Stimulated activated CD8-positive, alpha-beta memory T cell treated with anti-CD3 and anti-CD28 coated beads, Interleukin-15, amount 100 ng/mL, for 4 hours (primary cell): ENCODE measurements around the gene PEX5L.
"Not testable (repeated sequence)": the region's sequence is repeated elsewhere in the genome, so short reads cannot be mapped to it uniquely, and the experiment has no call there.

Experiments
- DNase-seq, 2 donors: peaks; one replicate each; pipeline ENCODE4 v3.0.0-alpha.2; 2020; ENCODE audit warnings: low read depth in 2 of 2

The PEX5L gene

DNA sequence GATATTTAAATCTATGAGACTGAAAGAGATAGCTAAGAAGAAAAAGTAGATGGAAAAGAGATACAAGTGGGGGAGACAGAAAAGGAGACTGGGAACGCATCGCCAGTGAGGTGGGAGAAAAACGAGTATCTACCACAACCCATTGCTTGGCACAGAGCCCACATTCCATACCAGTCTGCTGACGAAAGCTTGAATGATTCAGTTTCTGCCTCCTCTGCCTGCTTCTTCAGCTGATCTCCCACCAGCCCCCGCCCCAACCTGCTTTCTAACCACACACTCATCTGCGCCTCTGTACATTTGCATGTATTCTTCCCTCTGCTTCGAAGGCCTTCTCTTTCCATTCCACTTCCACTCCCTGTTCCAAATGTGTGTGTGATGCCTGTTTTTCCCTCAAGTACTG is 195.8 kb downstream of the PEX5L start:
- DNase-seq, result no peak

DNA sequence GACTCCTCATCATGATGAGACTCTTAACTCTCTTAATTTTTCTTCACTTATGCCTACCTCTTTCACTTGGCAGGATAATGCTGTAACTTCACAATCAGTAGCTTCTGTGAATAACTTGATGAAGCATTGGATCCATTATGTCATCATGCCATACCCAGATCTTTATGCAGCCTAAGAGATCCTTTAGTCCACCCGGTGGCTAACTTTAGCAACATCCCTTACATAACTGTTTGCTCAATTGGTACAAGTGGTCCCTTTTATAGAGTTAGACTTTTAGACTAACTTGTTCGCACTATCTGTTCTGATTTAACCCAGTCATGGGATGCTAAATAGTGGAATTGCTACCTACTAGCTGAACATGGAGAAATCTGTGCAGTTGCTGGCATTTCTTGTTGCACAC is 199.4 kb downstream of the PEX5L start:
- DNase-seq, result no peak

DNA sequence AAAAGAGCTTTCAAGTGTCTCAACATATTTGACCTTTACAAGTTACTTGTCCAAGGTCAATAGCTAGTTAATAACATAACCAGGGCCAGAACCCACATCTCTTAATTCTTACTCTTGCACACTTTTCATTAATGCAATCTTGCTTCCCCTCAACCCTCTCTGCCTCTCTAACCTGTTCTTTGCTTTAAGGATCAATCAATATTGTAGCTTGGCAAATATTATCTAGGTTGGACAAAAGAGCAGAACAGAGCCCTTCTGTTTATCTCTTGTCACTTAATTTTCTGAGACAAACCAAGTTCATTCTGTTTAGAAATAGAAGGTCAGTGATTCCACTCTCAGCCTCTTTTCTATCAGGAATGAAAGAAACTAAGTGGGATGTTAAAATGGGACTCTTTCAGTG is 203.4 kb downstream of the PEX5L start:
- no peak for DNase-seq

DNA sequence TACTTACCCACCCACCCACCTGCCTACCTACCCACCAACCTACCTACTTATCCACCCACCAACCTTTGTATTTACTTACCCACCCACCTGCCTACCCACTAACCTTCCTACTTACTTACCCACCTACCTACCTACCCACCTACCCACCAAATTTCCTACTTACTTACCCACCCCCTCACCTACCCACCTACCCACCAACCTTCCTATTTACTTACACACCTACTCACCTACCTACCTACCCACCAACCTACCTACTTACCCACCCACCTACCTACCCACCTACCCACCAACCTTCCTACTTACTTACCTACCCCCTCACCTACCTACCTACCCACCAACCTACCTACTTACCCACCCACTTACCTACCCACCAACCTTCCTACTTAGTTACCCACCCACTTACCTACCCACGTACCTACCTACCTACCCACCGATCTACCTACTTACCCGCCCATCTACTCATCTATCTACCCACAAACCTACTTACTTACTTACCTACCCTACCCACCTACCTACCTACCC is 204.3 kb downstream of the PEX5L start:
- DNase-seq, result no peak

DNA sequence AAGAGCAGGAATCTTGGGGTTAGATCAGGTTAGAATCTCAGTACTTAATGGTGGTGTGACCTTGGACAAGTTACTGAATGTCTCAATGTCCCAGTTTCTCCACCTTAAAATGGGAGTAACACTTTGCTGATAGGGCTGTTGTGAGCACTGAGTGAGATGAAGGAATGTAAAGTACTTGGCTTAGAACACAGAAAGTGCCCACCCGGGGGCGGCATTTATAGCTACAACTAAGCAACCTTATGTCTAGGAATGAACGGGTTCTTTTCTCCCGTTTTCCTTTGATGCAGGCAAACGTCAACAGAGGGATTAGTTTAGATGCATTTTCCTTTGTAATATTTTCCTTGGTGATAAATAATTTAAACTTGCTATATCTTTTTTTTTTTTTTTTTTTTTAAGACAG is 207.3 kb downstream of the PEX5L start:
- no peak for DNase-seq

DNA sequence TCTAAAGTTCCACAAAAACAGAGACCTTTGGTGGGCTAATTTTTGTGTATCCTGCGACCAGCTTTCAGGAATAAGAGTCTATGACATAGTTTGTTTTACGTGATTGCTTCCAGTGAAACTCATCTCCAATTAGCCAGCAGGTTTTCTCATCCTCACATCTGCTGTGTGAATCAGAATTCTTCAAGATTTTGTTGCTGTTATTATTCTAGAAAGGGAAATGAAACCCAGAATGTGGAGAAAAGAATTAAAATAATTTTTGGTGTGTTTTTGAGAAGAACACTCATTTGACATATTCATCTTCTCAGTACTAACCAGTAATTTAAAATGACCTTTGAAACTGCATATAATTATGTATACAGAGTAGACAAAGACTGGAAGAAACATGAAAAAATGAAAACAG is 208.0 kb downstream of the PEX5L start:
- DNase-seq, result no peak

DNA sequence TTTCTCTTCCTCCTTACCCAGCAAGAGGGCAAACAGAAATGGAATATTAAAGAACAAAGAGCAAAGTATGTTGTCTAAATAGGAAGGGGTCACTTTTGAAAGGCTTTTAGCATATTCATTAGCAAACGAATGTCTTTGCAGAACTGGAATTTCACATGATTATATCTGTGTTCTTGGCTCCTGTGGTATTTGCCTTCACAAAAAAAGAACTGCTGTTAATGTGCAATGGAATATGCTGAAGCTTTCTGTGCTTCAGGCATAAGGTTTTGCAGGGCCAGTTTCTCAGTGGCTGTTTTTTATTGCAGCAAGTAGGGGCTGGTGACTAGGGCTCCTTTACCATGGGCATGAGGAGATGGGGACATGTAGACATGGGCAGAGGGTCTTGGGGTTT is 210.5 kb downstream of the PEX5L start:
- no peak for DNase-seq

DNA sequence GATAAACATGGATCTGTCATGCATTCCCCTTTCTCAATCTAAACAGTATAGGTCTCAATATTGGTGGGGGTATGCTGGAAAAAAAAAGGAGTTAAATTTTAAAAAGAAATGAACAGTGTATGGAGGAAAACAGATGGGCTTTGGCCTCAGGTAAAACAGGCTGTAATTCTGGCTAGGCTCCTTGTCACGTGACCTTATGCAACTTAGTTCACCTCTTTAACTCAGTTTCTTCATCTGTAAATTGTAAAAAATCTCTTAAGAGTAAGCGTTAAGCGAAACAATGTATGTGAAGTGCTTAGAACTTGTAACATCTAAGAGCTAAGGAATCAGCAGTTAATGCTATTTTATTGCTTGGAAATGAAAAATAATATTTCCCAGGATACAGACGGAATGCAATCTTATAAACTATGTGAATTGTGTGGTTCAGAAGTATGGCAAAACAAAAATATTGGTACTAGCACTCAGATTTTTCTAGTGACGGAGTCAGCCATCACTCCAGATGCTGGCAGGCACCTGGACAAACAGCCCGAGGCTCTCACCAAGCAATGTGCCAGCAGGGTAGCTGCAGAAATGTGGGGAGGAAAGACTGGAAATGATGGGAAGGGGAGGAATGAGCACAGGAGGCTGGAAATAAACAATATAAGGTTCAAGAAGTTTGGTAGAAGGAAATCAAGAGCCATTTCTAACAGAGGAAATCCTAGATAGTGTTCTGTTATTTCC is 211.1 kb downstream of the PEX5L start:
- no peak for DNase-seq

DNA sequence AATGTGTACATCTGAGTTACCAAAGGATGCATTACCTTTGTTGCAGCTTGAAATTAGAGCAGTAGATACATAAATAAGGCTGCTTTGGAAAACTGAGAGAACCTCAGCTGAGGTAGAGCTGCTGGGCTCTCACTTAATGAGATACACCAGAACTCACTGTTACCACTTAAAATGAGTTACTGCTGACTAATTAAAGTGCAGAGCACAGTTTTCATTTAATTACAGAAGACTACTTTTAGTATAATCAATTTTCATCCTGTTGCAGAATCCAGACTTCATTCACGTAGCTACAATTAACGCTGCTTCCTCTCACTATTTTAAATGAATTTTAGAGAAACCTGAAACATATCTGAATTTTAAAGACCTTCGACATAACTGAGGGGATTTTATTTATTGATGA is 214.4 kb downstream of the PEX5L start:
- no peak for DNase-seq

DNA sequence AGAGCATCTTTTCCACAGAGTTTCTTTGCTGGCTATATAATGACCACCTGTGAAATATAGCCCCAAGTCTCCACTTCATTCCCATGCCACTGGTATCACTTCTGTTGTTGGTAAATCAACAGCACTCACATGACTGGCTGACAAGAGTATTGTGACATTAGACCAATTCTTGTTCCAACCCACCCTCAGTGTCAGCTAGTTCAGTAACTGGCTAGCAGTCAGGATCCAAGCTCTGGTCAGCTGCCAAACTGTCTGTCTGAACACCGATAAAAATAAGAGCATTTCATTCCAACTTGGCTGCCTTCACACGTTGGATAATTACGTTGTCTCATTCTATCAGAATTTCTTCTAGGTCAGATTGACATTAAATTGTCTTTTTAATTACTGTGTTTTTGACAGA is 217.4 kb downstream of the PEX5L start:
- no peak for DNase-seq

DNA sequence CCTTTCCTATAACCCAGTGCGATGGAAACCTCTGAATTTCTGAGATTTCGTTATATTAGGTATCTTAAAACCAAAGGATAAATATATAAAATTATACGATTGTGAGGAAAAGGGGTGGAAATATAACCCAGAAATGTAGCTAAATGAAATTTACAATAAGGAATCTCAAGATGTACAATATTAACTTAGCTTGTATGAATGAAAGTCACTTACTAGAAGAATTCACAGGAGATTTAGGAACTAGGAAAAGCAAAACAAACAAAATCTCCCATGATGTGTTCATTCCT is 224.7 kb downstream of the PEX5L start:
- DNase-seq, result no peak

DNA sequence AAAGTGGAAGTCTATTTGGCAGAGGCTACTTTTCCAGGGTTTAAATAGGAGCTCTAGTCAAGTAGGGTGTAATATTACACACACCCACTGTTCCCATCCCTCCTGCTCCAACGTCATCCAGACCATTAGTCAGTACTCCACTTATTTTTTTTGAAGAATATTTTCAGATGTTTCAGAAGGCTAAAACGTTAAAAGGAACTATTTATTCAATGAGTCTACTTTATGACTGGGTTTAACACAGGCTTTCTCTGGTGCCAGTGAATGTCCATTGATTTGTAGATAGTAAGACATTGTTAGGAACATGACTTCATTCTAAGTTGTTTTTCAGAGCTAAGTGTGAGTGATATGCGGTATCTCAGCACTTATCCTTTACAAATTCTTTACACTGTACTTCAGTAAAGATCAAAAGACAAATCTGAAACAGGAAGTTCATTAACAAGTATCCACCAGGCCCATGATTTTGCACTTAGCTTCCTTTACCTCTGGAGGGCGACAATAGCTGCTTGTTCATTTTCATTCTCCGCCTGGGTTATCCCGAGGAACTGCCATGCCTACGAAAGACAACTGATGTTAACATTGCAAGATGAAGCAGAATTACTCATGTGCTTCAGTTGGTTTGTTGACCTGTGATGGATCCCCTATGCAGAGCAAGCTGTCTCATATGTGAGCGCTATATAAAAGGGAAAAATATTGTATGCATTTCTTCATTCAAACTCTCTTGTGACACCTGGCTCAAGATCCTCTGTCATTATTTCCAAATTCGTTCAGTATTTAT is 225.2 kb downstream of the PEX5L start:
- DNase-seq, result no peak

DNA sequence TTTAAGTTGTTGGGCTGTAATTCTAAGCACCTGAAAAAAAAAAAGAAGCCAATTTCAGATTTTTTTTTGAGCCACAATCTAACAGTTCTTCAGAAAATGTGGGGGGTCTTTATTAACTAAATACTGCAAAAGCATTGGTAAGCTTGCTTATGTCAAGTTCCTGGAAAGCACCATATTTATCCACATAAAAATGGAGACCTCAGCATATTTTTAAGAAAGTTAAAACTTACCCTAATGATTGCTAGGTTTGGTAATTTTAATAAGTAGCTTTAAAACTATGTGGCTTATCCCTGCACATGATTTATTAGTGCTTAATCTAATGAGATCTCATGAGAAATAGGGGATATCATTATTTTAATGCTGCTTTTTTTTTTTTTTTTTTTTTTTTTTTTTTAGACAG is 227.1 kb downstream of the PEX5L start:
- no peak for DNase-seq

DNA sequence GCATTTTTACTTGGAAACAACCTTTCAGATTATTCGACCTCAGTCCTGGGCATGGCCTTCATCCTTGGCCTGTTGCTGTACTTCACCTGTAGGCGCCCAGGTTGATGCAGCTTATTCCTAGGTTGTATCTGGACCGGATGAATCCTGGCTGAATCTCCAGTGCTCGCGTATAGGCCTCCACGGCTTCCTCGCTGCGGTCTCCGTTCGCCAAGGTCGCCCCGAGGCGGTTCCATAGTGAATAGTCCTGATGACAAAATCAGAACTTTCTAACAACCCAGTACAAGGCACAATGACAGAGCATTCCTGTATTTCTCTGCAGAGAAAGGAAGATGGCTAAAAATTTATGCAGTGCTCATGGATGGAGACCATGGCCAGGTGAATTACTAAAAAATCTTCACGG is 229.1 kb downstream of the PEX5L start:
- no peak for DNase-seq

DNA sequence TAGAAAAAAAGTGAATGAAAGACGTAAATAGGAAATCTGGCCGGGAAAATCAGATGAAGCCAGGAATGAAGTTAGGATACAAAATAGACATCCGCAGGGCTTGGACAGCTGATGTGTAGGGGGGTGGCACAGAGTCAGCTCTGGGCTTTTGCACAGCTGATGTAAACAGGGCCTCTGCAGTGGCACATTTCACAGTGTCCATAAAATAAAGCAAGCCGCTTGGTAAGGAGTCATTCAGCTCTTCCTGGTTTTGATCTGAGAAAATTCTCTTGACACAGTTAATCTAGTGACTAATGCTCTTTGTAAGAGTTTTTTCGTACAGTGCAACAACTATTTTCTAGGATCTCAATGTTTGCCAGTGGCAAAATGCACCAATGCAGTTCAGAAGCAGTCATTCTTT is 230.6 kb downstream of the PEX5L start:
- no peak for DNase-seq

DNA sequence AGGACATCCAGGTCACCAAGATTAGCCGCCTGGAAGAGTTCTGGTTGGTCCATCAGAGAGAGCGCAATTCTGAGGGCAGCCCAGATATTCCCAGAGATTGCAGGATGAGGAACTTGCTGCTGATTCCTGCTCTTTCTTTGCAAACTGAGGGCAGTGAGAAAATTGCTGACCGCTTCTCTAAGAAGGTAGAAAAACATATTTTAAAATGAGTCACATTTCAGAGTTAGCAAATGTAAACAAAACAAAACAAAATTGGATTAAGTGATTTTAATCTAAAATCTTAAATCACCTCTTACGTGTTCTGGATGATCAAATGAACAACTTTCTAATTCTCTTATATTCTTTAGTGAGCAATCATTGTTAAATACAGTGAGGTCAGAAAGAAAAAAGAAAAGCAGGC is 234.9 kb downstream of the PEX5L start:
- no peak for DNase-seq

DNA sequence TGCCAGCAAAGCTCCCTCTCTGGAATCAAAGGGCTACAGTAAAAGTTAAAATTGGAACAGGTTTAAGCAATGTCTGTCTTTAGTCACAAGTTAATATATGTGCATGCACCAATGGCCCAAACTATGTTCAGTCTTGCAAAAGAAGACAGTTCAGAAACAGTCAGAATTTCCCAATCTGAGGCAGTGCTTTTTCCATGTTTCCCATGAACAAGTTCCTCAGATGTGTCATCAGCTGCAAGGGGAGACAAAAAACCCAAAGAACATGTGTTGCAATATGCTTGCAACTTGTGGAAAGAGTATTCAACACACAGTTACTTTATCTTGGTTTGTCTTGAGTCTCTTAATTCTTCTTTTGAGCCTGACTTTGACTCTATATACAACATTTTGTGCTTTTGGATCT is 235.5 kb downstream of the PEX5L start:
- no peak for DNase-seq

DNA sequence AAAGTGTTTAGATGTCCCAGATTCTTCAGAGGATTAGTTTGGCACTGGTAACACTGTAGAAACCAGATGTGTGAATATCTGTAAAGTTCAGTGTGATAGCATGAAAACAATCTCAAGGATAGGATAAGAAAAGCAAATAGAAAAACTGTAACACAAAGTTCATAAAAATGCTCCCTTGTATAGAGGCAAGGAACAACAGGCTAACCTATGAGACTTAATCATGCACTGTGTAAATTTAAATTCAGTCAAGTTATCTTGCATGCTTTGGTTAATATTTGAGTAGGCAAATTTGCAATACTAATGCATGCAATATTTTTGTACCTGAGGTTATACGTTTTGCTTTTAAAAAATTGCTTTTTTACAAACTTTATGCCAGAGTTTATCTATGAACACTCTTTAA is 239.5 kb downstream of the PEX5L start:
- DNase-seq, result no peak

DNA sequence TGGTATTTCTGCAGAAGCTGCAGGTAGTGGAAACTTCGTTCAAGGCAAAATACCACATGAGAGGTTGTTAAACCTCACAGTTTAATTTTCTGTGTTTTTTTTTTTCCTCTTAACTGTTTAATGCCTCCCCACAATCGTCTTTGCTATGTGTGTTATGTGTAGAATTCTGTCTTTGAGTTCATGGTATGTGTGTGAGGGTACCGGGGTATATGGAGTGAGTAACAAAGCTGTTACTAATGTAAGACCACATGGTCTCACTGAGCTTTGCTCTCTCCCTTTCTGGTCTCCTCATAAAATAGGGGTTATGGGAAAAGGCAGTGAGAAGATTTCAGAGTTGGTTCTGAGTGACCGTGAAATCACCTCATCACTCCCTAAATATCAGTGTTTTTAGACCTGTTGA is 240.3 kb downstream of the PEX5L start:
- DNase-seq, result no peak

DNA sequence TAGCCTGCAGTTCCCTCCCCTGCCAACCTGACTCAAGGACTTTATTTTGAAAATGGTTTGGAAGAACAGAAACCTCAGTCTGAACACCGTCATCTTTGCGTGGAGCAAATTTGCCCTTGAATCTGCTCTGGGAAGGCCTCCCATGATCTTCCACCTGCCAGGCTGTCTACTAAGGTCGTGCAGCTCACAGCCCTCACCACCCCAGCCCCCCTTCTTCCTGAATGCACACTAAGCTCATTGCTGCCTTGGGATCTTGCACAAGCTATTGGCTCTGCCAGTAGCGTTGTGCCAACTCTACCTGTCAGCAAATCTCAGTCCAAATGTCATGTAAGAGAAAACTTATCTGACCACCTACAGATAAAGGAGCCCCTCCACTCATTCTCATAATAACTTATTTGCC is 242.4 kb downstream of the PEX5L start:
- no peak for DNase-seq

DNA sequence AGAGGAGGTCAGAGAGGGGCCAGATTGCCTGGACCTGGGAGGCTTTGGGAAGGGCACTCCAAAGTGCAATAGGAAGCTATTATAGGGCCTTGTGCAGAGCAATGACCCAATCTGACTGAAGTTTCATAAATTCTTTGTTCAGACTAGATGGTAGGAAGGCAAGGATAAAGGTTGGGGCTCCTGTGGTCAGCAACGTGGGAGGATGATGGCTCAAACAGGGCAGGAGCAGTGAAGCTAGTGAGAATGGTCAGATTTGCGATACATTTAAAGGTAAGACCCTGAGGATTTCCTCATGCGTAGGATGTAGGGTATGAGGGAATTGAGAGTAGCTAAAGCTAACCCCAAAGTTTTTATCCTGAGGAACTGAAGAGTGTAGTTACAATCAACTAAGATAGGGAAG is 244.9 kb downstream of the PEX5L start:
- no peak for DNase-seq

DNA sequence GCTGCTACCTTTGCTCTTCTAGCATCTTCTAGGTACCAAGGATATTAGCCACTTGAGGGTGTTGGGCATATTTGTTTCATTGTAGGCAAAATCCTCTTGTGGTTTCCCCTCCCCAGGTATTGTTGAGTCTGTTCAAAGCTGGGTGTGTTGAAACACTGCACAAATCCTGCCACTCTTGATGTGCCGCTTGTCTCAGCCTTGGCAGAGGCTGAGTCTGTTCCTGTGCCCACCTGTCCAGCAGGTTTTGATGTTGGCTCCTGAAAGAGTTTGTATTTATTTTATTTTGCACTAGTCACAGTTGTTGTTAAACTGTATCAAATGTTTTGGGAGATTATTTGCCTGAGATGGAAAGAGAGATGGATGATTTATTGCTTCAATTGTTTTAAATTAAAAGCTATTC is 247.7 kb downstream of the PEX5L start:
- no peak for DNase-seq

DNA sequence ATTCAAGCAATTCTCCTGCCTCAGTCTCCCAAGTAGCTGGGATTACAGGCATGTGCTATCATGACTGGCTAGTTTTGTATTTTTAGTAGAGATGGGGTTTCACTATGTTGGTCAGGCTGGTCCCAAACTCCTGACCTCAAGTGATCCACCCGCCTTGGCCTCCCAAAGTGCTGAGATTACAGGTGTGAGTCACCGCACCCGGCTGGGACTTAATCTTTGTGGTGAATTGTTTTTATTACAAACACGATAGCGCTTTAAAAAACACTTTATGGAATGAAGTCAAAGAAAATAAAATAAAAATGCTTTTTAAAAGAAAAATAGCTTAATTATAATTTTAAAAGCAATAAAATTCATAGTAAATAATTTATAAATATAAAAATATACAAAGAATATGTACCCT is 253.9 kb downstream of the PEX5L start:
- not testable (repeated sequence) for DNase-seq
